Measurements from ENCODE around the gene BRD3OS. TPM values are rescaled to one million over a fixed set of nuclear protein-coding genes. Genes with fewer than 3 reads are reported as not detected.

BRD3OS gene
- total RNA-seq, 1 experiment from 2014 or later, result 41.0 TPM

DNA sequence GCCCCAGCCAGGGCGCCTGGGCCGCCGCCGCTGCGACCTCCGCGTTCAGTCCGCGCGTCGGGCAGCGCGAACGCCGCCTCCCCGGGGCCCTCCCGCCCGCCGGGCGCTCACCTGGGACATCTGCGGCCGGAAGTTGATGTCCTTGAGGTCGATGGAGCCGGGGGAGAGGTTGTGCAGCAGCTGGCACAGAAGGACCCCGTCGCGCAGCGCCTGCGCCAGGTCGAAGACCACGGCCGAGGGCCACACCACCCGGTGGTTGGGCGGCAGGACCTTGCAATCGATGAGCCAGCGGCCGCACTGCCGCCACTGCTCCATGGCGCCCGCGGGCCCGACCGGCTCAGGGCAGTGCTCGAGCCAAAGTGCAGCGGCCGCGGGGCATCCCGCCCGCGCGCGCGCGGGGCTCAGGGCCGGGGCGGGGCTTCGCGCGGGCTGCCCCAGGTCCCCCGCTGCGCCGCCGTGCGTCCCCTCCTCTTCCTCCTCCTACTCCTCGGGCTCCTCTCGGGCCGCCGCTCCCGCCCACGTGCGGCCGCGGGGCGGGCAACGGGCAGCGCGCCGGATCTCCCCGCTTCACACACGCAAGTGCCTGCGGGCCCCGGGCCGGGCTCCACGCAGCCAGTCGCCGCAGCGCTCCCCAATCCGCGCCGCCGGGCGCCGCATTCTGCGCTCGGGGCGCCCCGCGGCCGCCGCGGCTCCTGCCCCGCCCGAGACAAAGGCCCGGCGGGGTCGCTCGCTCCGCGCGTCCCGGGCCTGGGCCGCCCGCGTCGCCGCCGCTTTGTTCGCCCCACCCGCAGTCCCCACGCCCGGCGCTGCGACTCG lies 33.1 kb upstream of the BRD3OS start, which contains the start of gene VAV2:
TSS of gene VAV2 (minus strand) at position 361 of the 816 bp plus-strand sequence. CDS start at position 315, 46 bp downstream.
- no peaks in the 10 kb centered on the region for H3K9me3 ChIP-seq (ENCODE audit: low read length)
- H3K9me2 ChIP-seq (replicated peaks; ENCODE audit: insufficient read depth, low read length), result no peaks in the 10 kb centered on the region
- H3K27me3 ChIP-seq (ENCODE audit: low read length), result no peaks in the 10 kb centered on the region
- peaks cover 14% of the 10 kb centered on the region for H3K4me1 ChIP-seq (ENCODE audit: low read length)
- DNase-seq, result peak; percentile 81
- peak within 1 kb of the TSS; percentile 86 for H2AFZ ChIP-seq (ENCODE audit: low read length)
- H3K4me3 ChIP-seq (ENCODE audit: low read length), result peak within 1 kb of the TSS; percentile 75
- no peaks in the 10 kb centered on the region for H3K79me2 ChIP-seq (ENCODE audit: low read length)
- no peaks in the 10 kb centered on the region for H3K36me3 ChIP-seq (ENCODE audit: insufficient read depth, low read length)
- no peak within 1 kb of the TSS for H3K27ac ChIP-seq (ENCODE audit: low read length)
- peak within 1 kb of the TSS; percentile 97 for H3K4me2 ChIP-seq (ENCODE audit: low read depth, low read length, poor library complexity, severe bottlenecking)
- H3K9ac ChIP-seq (ENCODE audit: low read length), result peak within 1 kb of the TSS; percentile 77
- H4K20me1 ChIP-seq (ENCODE audit: insufficient read depth, low read depth, low read length), result peaks cover 42% of the 10 kb centered on the region

DNA sequence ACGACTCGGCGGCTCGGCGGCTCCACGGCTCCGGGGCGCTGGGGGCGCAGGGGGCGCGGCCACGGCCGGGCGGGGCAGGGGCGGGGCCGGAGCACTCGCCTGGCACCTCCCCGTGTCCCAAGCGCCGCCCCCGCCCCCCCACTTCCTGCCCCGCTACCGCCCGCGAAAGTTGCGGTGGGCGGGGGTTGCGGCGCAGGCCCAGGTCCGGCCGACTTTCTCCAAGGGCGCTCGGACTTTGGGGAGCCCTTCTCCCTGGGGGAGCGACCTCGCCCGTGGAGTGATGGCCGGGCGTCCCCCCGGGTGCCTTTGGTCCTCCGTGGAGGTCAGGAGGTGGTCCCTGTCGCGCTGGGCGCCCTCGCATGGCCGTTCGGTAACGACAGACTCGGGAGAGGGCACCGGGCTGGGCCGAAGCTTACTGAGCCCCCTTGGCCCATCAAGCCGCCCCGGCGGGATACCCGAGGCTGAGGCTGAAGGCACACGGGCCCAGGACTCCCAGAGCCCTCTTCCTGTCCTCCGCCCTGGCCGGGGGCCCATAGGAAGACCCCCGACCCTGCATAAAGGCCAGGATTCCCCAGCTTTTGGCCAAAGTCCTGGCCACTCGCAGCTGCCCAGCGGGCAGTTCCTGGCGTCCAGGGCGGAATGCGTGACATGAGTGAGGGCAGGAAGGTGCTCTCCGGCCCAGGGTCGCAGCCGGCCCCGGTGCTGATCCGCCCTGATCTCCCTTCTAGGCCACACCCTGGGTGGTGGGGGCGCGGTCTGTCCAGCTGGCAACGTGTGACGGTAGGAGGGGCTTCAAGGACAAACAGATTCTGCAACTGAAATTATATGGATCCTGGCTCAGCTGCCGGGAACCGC lies 32.3 kb upstream of the BRD3OS start:
- H3K9me2 ChIP-seq (replicated peaks; ENCODE audit: insufficient read depth, low read length), result no peaks in the 10 kb centered on the region
- H4K20me1 ChIP-seq (ENCODE audit: insufficient read depth, low read depth, low read length), result peaks cover 34% of the 10 kb centered on the region
- H3K36me3 ChIP-seq (ENCODE audit: insufficient read depth, low read length), result no peaks in the 10 kb centered on the region
- H2AFZ ChIP-seq (ENCODE audit: low read length), result peak overlapping the region; percentile 86
- peak; percentile 90 for DNase-seq
- peak overlapping the region; percentile 97 for H3K4me2 ChIP-seq (ENCODE audit: low read depth, low read length, poor library complexity, severe bottlenecking)
- peak overlapping the region; percentile 77 for H3K9ac ChIP-seq (ENCODE audit: low read length)
- H3K27me3 ChIP-seq (ENCODE audit: low read length), result no peaks in the 10 kb centered on the region
- H3K4me3 ChIP-seq (ENCODE audit: low read length), result peak overlapping the region; percentile 74
- no peaks in the 10 kb centered on the region for H3K79me2 ChIP-seq (ENCODE audit: low read length)
- H3K27ac ChIP-seq (ENCODE audit: low read length), result no peak overlapping the region
- no peaks in the 10 kb centered on the region for H3K9me3 ChIP-seq (ENCODE audit: low read length)
- H3K4me1 ChIP-seq (ENCODE audit: low read length), result peaks cover 14% of the 10 kb centered on the region

DNA sequence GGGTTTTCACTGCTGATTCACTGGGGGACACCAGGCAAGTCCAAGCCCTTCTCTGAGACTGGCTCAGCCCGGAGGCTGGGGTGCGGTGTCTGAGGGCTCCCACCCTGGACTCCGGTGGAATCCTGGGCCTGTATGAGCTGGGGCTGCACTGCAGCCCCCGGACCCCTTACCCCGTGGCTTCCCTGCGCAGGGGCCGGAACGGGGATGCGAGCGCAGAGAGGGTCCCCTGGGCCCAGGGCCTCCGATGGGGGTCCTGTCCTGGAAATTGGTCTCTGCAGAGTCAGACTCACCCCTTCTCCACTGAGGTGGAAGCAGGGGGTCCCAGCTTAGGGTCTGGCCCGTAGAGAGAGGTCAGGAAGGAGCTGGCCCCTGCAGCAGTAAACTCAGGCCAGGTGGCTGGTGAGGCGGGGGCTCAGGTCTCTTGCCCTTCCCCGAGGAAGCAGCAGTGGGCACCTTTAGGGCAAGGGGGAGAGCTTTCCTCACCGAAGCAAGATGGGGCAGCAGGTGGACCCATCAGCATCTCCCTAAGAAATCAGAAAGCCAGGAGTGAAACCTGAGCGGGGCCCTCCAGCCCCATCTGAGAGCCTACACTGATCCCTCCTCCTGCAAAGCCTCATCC lies 31.5 kb upstream of the BRD3OS start:
- H3K4me1 ChIP-seq (ENCODE audit: low read length), result peaks cover 14% of the 10 kb centered on the region
- no peak for DNase-seq
- H3K36me3 ChIP-seq (ENCODE audit: insufficient read depth, low read length), result no peaks in the 10 kb centered on the region
- peaks cover 28% of the 10 kb centered on the region for H4K20me1 ChIP-seq (ENCODE audit: insufficient read depth, low read depth, low read length)
- peak overlapping the region; percentile 97 for H3K4me2 ChIP-seq (ENCODE audit: low read depth, low read length, poor library complexity, severe bottlenecking)
- H3K27me3 ChIP-seq (ENCODE audit: low read length), result no peaks in the 10 kb centered on the region
- H3K9me2 ChIP-seq (replicated peaks; ENCODE audit: insufficient read depth, low read length), result no peaks in the 10 kb centered on the region
- no peak overlapping the region for H2AFZ ChIP-seq (ENCODE audit: low read length)
- peak overlapping the region; percentile 77 for H3K9ac ChIP-seq (ENCODE audit: low read length)
- H3K9me3 ChIP-seq (ENCODE audit: low read length), result no peaks in the 10 kb centered on the region
- H3K27ac ChIP-seq (ENCODE audit: low read length), result no peak overlapping the region
- peak overlapping the region; percentile 74; the same call in 1 of the 2 replicates for H3K4me3 ChIP-seq (ENCODE audit: low read length)
- no peaks in the 10 kb centered on the region for H3K79me2 ChIP-seq (ENCODE audit: low read length)

DNA sequence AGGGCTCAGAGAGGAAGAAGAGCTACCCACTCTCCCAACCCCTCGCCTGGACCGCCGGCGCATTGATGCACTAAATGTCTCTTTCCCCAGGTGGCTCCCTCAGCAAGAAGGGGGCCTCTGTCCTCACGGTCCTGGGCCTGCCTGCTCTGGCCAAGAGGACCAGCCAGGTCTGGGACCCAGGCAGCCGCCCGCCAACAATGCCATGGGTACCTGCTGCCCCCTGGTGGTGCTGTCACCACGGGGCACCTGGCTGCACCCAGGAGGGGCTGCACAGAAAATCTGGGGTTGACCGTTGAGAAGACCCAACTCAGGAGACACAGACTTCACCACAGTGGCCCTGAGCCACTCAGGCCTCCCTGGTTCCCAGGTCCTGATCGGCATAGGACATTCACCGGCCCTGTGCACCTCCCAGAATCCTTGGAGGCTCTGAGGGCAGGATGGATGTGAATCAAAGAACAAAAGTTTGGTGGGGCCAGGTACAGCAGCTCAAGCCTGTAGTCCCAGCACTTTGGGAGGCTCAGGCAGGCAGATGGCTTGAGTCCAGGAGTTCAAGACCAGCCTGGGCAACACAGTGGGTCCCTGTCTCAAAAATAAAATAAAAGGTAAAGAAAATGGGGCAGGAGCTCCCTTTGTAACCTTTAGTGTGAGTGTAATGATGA lies 30.8 kb upstream of the BRD3OS start:
- Histone ChIP-seq H3K9me3 (ENCODE audit: low read length) (no peaks in the 10 kb centered on the region), H3K4me2 (ENCODE audit: low read depth, low read length, poor library complexity, severe bottlenecking) (no peak overlapping the region), H4K20me1 (ENCODE audit: insufficient read depth, low read depth, low read length) (peaks cover 28% of the 10 kb centered on the region), H3K27me3 (ENCODE audit: low read length) (no peaks in the 10 kb centered on the region), H2AFZ (ENCODE audit: low read length) (no peak overlapping the region), H3K36me3 (ENCODE audit: insufficient read depth, low read length) (no peaks in the 10 kb centered on the region), H3K4me3 (ENCODE audit: low read length) (no peak overlapping the region), H3K79me2 (ENCODE audit: low read length) (no peaks in the 10 kb centered on the region), H3K9ac (ENCODE audit: low read length) (no peak overlapping the region), H3K4me1 (ENCODE audit: low read length) (peaks cover 14% of the 10 kb centered on the region), H3K27ac (ENCODE audit: low read length) (no peak overlapping the region), H3K9me2 (replicated peaks; ENCODE audit: insufficient read depth, low read length) (no peaks in the 10 kb centered on the region)
- peak; percentile 89 for DNase-seq

DNA sequence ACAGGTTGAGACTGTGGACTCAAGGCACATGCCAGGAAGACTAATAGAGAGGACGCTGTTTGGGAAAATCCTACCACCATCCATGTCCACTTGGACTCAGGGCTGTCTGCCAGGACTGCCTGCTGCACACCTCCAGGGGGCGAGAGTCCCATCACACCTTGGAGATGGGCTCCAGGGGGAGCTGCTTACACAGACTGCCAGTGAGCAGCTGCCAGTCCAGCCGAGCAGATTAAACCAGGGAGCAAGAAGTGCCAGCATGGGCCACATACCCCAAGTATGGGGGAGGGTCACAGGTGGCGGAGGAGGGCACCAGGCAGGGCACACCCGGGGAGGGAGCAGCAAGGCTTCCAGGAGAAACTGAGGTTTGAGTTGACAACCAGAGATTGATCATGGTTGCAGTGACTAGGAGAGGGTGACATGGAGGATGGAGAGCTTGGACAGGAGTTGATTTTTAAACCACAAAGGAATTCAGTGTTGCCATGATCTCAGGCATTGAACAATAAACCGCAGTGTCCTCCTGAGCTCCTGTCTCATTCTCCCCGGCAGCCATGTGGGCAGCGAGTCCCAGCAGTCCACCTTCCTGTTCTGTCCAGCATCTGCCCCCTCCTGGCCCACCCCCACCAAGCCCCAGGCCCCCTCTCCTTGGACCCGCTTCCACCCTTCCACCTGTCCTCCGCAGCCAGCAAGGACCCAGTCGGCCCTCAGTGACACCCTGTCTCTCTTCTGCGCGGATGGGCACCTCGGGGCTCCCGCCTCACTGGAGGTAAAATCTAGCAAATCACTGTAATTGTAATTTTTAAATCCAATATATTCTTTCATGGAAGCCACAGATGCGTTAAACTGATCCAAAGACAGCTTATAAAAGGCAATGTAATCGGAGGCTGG lies 30.0 kb upstream of the BRD3OS start:
- peak; percentile 61 for DNase-seq
- peaks cover 20% of the 10 kb centered on the region for H4K20me1 ChIP-seq (ENCODE audit: insufficient read depth, low read depth, low read length)

DNA sequence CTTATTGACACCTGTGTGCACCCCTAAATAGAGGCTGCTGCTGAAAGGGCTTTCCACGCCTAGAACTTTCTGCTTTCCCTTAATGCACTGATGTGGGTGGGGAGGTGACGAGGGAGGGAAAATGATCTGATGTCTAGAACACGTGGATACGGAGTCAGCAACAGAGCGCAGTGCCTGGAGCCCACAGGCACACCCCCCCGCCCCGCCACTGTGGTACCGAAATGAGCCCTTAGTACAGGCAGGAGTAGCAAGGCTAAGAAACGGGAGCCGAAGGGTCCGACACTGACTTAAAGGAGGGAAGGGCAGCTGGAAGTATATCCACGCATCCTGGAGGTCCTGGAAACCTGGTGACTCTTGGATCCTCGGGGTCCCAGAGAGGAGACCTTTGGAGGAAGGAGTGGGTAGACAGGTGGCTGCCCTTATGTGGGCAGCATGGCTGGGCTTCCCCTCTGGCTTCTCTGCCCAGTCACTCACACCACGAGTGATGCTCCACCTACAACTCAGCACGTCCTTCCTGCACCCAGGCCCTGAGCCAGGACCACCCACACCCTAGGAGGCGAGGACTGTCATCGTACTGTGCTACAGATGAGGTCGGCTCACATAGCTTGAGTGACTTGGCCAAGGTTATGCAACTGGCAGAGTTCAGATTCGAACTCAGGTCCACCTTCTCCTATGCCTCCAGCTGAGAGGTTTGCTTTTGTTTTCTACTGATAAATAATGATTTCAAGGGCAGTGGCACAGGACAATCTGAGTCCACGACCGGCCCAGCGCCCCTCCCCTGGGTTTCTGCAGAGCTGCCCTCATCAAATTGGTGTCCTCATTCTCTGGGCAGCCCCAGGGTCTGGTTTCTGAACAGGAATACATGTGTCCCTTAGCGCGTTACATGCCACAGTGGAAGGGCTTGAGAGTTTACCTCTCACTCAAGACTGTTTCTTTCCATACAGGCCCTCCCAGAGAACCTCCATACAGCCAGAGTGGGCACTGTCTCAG lies 28.5 kb upstream of the BRD3OS start:
- Histone ChIP-seq H4K20me1 (ENCODE audit: insufficient read depth, low read depth, low read length) (peaks cover 10% of the 10 kb centered on the region), H3K36me3 (ENCODE audit: insufficient read depth, low read length) (no peaks in the 10 kb centered on the region), H3K27me3 (ENCODE audit: low read length) (no peaks in the 10 kb centered on the region), H3K9me2 (replicated peaks; ENCODE audit: insufficient read depth, low read length) (no peaks in the 10 kb centered on the region), H3K27ac (ENCODE audit: low read length) (no peak overlapping the region), H3K4me2 (ENCODE audit: low read depth, low read length, poor library complexity, severe bottlenecking) (no peak overlapping the region), H3K9me3 (ENCODE audit: low read length) (no peaks in the 10 kb centered on the region), H3K4me1 (ENCODE audit: low read length) (peaks cover 10% of the 10 kb centered on the region), H2AFZ (ENCODE audit: low read length) (no peak overlapping the region), H3K79me2 (ENCODE audit: low read length) (no peaks in the 10 kb centered on the region), H3K9ac (ENCODE audit: low read length) (no peak overlapping the region), H3K4me3 (ENCODE audit: low read length) (no peak overlapping the region)
- DNase-seq, result no peak

More for the DNA sequence above, 30.0 kb upstream of the BRD3OS start:
- Histone ChIP-seq H3K27me3 (ENCODE audit: low read length) (no peaks in the 10 kb centered on the region), H3K4me1 (ENCODE audit: low read length) (peaks cover 14% of the 10 kb centered on the region), H3K79me2 (ENCODE audit: low read length) (no peaks in the 10 kb centered on the region), H3K9me2 (replicated peaks; ENCODE audit: insufficient read depth, low read length) (no peaks in the 10 kb centered on the region), H3K4me2 (ENCODE audit: low read depth, low read length, poor library complexity, severe bottlenecking) (no peak overlapping the region), H2AFZ (ENCODE audit: low read length) (no peak overlapping the region), H3K4me3 (ENCODE audit: low read length) (no peak overlapping the region), H3K27ac (ENCODE audit: low read length) (no peak overlapping the region), H3K9ac (ENCODE audit: low read length) (no peak overlapping the region), H3K9me3 (ENCODE audit: low read length) (no peaks in the 10 kb centered on the region), H3K36me3 (ENCODE audit: insufficient read depth, low read length) (no peaks in the 10 kb centered on the region)

Data from Karpas-422 (cell line).